Uterus (tissue), 4 donors: ENCODE data around the gene MSH3. TPM values are rescaled to one million over a fixed set of nuclear protein-coding genes. Genes with fewer than 3 reads are reported as not detected.

Experiments
- DNase-seq, 2 donors: peaks; one replicate each; pipeline ENCODE4 v3.0.0-alpha.2; 2019 to 2020
- H3K27ac ChIP-seq, 2 donors: fragments of 200-600 bp; sonication (generic); 1 replicate in 1 of 2; 2 replicates in 1 of 2; pipeline ENCODE4 v1.5.1; 2016 to 2018
- H3K27me3 ChIP-seq, 2 donors: fragments of 200-600 bp; sonication (generic); one replicate each; pipeline ENCODE4 v1.5.1; 2018 to 2019; ENCODE audit warnings: control low read depth in 1 of 2
- H3K36me3 ChIP-seq, 2 donors: fragments of 200-600 bp; sonication (generic); one replicate each; pipeline ENCODE4 v1.5.1; 2019; ENCODE audit warnings: control low read depth in 1 of 2
- H3K4me1 ChIP-seq, 2 donors: fragments of 200-600 bp; sonication (generic); one replicate each; pipeline ENCODE4 v1.5.1; 2018 to 2019; ENCODE audit warnings: control low read depth in 1 of 2
- H3K4me3 ChIP-seq, 2 donors: fragments of 200-600 bp; sonication (generic); 1 replicate in 1 of 2; 2 replicates in 1 of 2; pipeline ENCODE4 v1.5.1; 2018 to 2019; ENCODE audit warnings: mild to moderate bottlenecking in 1 of 2
- H3K9me3 ChIP-seq, 2 donors: fragments of 200-600 bp; sonication (generic); one replicate each; pipeline ENCODE4 v1.5.1; 2019; ENCODE audit warnings: control low read depth in 1 of 2
- POLR2A ChIP-seq, 2 donors: fragments of 450-650 bp; IDR thresholded peaks; one replicate each; pipeline ENCODE4 v1.6.1; 2016; ENCODE audit warnings: antibody characterized with exemption in 2 of 2, mild to moderate bottlenecking in 1 of 2, moderate library complexity in 1 of 2
- intact Hi-C: fragments of 100-400 bp; cut with DNase I; formaldehyde crosslinking; loops from one replicate; pipeline ENCODE4 v1.15.1; 2023; ENCODE audit warnings: low total_unique reads
- total RNA-seq, 4 donors: library from RNA; depleted of rRNA in 3 of 4; stranded (reverse); fragments of >200 nt in 3 of 4; gene quantifications; one replicate each; pipeline versions ENCODE4 v1.1.0 to v1.2.4, GENCODE V29; 2014 to 2023
- TF ChIP-seq, protein P1 (sequence below), 4 experiments: fragments of 200-600 bp in 2 of 4; fragments of 450-650 bp in 2 of 4; sonication (generic) in 2 of 4; IDR thresholded peaks; one replicate each; pipeline ENCODE4 v1.5.1; 2016 to 2019; ENCODE audit warnings: antibody characterized with exemption in 4 of 4, mild to moderate bottlenecking in 2 of 4, moderate library complexity in 1 of 4
- donor health status: DM: yes; HTN: yes; CAD: no.

Gene MSH3
- total RNA-seq, 4 donors from 2014 or later, result 6.4 to 34.3 (median 16.3) TPM

DNA sequence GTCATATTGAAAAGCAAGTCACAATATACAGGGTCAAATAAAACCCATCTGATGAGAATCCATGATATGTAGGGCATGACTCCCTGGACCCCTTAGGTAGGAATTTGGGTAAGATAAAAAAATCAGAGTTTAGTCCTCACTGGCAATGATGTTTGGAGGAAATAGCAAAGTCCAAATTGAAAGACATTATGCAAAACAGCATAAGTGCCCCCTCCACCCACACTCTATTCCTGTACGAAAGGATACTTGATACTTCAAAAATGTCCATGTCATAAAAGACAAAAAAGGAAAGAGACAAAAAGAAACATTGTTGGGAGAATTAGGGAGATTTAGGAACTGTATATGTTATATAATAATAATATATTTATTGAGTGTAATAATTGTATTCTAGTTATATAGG, 209.7 kb downstream of the MSH3 start:
- Histone ChIP-seq H3K9me3 (no peaks in the 10 kb centered on the region), H3K4me3 (no peak overlapping the region), H3K27me3 (no peaks in the 10 kb centered on the region), H3K36me3 (no peaks in the 10 kb centered on the region), H3K4me1 (no peaks in the 10 kb centered on the region), H3K27ac (no peak overlapping the region)
- intact Hi-C loops, result no loop called here
- DNase-seq, result no peak
- no peak for TF ChIP-seq POLR2A (IDR thresholded peaks at IDR 0.05)
- TF ChIP-seq, protein P1, sequence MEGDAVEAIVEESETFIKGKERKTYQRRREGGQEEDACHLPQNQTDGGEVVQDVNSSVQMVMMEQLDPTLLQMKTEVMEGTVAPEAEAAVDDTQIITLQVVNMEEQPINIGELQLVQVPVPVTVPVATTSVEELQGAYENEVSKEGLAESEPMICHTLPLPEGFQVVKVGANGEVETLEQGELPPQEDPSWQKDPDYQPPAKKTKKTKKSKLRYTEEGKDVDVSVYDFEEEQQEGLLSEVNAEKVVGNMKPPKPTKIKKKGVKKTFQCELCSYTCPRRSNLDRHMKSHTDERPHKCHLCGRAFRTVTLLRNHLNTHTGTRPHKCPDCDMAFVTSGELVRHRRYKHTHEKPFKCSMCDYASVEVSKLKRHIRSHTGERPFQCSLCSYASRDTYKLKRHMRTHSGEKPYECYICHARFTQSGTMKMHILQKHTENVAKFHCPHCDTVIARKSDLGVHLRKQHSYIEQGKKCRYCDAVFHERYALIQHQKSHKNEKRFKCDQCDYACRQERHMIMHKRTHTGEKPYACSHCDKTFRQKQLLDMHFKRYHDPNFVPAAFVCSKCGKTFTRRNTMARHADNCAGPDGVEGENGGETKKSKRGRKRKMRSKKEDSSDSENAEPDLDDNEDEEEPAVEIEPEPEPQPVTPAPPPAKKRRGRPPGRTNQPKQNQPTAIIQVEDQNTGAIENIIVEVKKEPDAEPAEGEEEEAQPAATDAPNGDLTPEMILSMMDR (IDR thresholded peaks at IDR 0.05), result no peak

DNA sequence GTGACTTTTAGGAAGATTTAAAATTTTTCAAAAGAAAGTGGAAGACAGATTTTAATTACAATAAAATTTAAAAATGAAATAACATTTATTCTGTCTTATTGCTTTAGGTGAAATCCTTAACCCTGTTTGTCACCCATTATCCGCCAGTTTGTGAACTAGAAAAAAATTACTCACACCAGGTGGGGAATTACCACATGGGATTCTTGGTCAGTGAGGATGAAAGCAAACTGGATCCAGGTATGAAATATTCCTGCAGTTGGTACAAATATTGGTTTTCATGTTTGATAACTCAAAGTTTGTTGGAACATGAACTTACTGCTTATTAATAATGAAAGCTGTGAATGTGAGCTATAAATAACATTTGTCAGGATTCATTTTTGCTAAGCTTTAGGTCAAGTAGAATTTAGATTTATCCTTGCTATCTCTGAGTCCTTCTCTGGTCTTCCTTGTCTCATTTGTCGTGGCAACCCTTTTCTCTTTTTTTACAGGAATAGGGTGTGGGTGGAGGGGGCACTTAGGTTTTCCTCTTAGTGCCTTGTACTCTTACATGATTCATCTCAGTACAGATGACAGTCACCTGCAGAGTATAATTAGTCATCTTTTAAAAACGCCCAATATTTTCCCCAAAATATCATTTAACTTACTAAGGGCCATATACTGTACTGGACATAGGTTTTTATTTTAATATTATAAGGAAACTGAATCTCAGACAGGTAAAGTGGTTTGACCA, 210.4 kb downstream of the MSH3 start:
- no peak for DNase-seq
- no peaks in the 10 kb centered on the region for H3K27me3 ChIP-seq
- TF ChIP-seq, protein P1 (IDR thresholded peaks at IDR 0.05), result no peak
- TF ChIP-seq POLR2A (IDR thresholded peaks at IDR 0.05), result no peak
- H3K4me3 ChIP-seq, result no peak overlapping the region
- no peaks in the 10 kb centered on the region for H3K36me3 ChIP-seq
- intact Hi-C loops, result no loop called here
- no peak overlapping the region for H3K27ac ChIP-seq
- no peaks in the 10 kb centered on the region for H3K4me1 ChIP-seq
- H3K9me3 ChIP-seq, result no peaks in the 10 kb centered on the region

DNA sequence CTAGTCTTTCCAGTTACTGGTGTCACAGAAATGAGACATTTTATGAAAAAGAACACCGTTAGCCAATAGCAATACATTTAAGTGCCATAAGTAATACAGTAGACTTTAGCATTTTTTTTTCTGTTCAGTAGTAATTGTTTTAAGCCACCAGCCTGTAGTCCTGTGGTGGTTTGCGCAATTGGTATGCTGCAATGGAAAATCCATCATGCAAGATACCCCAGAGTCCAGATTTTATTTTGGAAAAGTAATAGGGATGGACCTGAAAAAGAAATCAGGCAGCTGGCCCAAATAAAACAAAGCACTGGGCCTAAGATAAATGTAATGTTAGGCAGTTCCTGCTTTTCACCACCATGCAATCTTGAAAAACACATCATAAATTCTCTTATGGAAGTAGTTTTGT, 211.1 kb downstream of the MSH3 start:
- DNase-seq, result no peak

DNA sequence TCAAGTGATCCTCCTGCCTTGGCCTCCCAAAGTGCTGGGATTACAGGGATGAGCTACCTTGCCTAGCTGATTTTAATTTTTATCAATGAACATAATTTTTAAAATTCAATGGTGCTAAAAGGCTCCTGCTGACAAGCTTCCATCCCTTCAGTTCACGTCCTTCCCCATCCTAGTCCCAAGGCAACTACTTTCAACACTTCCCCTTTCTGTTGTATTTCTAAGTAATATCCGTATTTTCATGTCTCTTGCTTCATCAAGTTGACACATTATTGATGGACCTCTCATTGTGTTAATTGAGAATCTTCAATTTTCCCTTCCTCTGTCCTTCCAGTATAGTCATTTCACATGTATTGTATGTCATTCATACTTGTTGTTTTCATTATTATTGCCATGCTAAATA, 211.9 kb downstream of the MSH3 start:
- H3K27me3 ChIP-seq, result no peaks in the 10 kb centered on the region
- H3K27ac ChIP-seq, result no peak overlapping the region
- H3K4me3 ChIP-seq, result no peak overlapping the region
- DNase-seq, result no peak
- H3K36me3 ChIP-seq, result no peaks in the 10 kb centered on the region
- TF ChIP-seq, protein P1 (IDR thresholded peaks at IDR 0.05), result no peak
- TF ChIP-seq POLR2A (IDR thresholded peaks at IDR 0.05), result no peak
- H3K4me1 ChIP-seq, result no peaks in the 10 kb centered on the region
- H3K9me3 ChIP-seq, result no peaks in the 10 kb centered on the region
- intact Hi-C loops, result no loop called here

More for the DNA sequence above, 211.1 kb downstream of the MSH3 start:
- H3K36me3 ChIP-seq, result no peaks in the 10 kb centered on the region
- no peak overlapping the region for H3K4me3 ChIP-seq
- H3K9me3 ChIP-seq, result no peaks in the 10 kb centered on the region
- no peaks in the 10 kb centered on the region for H3K4me1 ChIP-seq
- H3K27ac ChIP-seq, result no peak overlapping the region
- no peaks in the 10 kb centered on the region for H3K27me3 ChIP-seq
- TF ChIP-seq, protein P1 (IDR thresholded peaks at IDR 0.05), result no peak
- TF ChIP-seq POLR2A (IDR thresholded peaks at IDR 0.05), result no peak
- intact Hi-C loops, result no loop called here

GRCh38 chr5:80867233-80867632, 212.8 kb downstream of the MSH3 start:
- Histone ChIP-seq H3K27me3 (no peaks in the 10 kb centered on the region), H3K4me1 (no peaks in the 10 kb centered on the region), H3K9me3 (no peaks in the 10 kb centered on the region), H3K36me3 (no peaks in the 10 kb centered on the region), H3K4me3 (no peak overlapping the region), H3K27ac (no peak overlapping the region)
- TF ChIP-seq, protein P1 (IDR thresholded peaks at IDR 0.05), result no peak
- TF ChIP-seq POLR2A (IDR thresholded peaks at IDR 0.05), result no peak
- intact Hi-C loops, result no loop called here
- no peak for DNase-seq
